ENCODE measurements around the gene DDX54.

DNA sequence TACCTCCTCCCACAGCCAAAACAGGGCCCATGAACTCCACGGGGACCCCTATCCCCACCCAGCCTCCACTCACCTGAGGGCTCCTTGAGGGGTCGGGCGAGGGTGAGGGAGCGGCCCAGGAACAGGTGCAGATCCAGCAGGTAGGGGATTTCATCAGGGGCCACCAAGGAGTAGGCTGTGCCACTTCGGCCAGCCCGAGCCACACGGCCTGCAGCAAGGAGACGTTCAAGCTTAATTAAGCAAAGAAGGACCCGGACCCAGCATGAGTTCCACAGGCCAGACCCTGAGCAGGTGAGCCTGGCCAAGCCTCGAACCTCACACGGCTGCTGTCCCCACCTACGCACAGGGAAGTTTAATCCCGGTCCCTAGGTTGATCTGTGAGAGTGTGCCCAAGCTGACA is 15.6 kb downstream of the DDX54 start:
- TF ChIP-seq CTCF (conservative IDR thresholded peaks at IDR 0.05; ENCODE audit: low read length) (no peak), EZH2phosphoT487 (IDR thresholded peaks at IDR 0.05; ENCODE audit: borderline replicate concordance) (no peak)
